ENCODE results near the gene ARPC2. TPM values are rescaled to one million over a fixed set of nuclear protein-coding genes. Genes with fewer than 3 reads are reported as not detected.
A peak's percentile ranks its signal among the peaks of the same experiment; 100 is the strongest.
"Not testable (repeated sequence)": the region's sequence is repeated elsewhere in the genome, so short reads cannot be mapped to it uniquely, and the experiment has no call there.

The ARPC2 gene
- total RNA-seq, 1 donor from 2014 or later = 243 TPM

DNA sequence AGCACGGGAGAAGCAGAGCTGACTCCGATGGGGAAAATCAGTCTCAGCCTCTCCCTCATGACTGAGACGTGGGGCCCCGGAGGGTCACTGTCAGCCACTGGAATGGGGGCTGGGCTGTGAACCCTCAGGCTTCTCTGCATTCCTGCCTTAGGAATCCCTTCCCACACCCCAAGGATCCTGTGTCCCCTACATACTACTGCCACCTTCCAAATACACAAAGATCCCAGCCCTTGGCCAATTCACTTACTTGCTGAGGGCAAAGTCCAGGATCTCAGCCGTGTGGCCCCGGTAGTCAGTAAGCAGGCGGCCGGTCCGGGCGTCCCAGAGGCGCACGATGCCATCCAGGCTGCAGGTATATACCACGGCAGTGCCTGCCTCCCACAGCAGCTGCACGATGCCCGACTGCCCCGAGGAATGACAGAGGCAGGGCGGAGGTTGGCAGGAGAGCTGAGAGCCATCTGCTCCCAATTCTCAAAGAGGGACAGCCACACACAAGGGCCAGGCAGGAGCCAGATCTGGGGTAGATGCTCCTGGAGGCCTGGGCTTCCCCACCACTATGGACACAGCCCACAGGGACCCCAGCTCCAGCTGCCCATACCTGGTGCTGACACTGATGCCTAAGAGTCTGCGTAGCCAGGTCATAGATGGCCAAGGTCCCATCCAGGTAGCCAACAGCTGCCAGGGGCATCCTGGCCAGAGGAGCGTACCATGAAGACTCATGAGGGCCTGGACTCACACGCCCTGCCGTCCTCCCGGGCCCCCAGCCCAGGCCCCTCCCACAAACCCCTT lies 48.0 kb downstream of the ARPC2 start:
- DNase-seq (ENCODE audit: low spot score) (peak; percentile 53), ATAC-seq (no peak)
- intact Hi-C loops (cut with DNase I) = loop anchor here (10.0 kb wide), 1 partner anchor 80 kb away; no protein-coding TSS in a partner anchor

- ATAC-seq (no peak), DNase-seq (ENCODE audit: low spot score) (peak; percentile 50)
- intact Hi-C loops (cut with DNase I) = loop anchor here (10.0 kb wide), 1 partner anchor 81 kb away; no protein-coding TSS in a partner anchor
These were observed 48.6 kb downstream of the ARPC2 start for GRCh38 chr2:218265626-218266025.

GRCh38 chr2:218266316-218266979 lies 49.5 kb downstream of the ARPC2 start:
- intact Hi-C loops (cut with DNase I) = loop anchor here (10.0 kb wide), 1 partner anchor 82 kb away; no protein-coding TSS in a partner anchor
- DNase-seq (ENCODE audit: low spot score) (peak; percentile 60), ATAC-seq (no peak)

DNA sequence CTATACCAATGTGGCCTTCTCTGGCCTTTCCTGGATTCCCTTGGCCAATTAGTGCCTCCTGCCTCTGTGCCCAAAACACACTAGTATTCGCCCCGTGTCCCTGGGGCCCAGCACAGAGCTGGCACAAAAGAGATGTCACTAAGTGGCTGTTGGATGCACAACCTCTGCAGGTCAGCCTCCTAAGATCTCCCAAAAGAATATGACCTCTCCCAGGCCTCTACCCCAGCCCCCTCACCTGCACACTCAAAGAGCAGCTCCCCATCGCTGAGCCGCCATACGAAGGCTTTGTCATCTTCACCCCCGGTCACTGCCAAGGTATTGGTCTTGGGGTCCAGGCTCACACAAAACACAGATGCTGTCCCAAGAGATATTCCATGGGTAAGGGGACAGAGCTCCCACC lies 50.3 kb downstream of the ARPC2 start:
- ATAC-seq (no peak), DNase-seq (ENCODE audit: low spot score) (no peak)
- intact Hi-C loops (cut with DNase I) = loop anchor here (10.0 kb wide), 1 partner anchor 82 kb away; no protein-coding TSS in a partner anchor

- intact Hi-C loops (cut with DNase I) = loop anchor here (10.0 kb wide), 1 partner anchor 85 kb away; no protein-coding TSS in a partner anchor
- DNase-seq (ENCODE audit: low spot score) (peak; percentile 100), ATAC-seq (peak; percentile 95)
These were observed 53.1 kb downstream of the ARPC2 start, which contains the start of the genes AAMP and PNKD for GRCh38 chr2:218269900-218270720. AAMP (minus strand) TSS chr2:218270137; CDS start chr2:218270086, 51 bp downstream. PNKD (plus strand) TSS chr2:218270519; CDS start chr2:218270536, 17 bp downstream.

GRCh38 chr2:218270721-218271486 lies 53.9 kb downstream of the ARPC2 start:
- DNase-seq (ENCODE audit: low spot score) (peak; percentile 74), ATAC-seq (no peak)
- intact Hi-C loops (cut with DNase I) = no loop called here

DNA sequence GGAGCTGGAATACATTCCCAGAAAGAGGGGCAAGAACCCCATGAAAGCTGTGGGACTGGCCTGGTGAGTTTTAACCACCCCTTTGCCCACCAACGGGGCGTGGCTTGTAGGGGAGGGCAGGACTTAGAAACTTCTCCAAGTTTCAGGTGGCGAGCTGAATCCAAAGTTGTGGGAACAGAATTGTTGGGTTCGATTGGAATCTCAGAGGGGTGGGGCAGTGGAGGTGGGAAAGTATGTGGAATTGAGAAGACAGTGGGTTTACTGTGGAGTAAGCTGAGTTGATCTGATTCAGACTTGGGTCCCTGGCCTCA lies 54.5 kb downstream of the ARPC2 start:
- ATAC-seq (no peak), DNase-seq (ENCODE audit: low spot score) (no peak)
- intact Hi-C loops (cut with DNase I) = no loop called here

GRCh38 chr2:218271865-218272530 lies 55.0 kb downstream of the ARPC2 start:
- intact Hi-C loops (cut with DNase I) = no loop called here

GRCh38 chr2:218272531-218273212 lies 55.7 kb downstream of the ARPC2 start:
- intact Hi-C loops (cut with DNase I) = no loop called here
- DNase-seq (ENCODE audit: low spot score) (peak; percentile 91), ATAC-seq (peak; percentile 75)

More at GRCh38 chr2:218271865-218272530, 55.0 kb downstream of the ARPC2 start:
- ATAC-seq (no peak), DNase-seq (ENCODE audit: low spot score) (no peak)

- intact Hi-C loops (cut with DNase I); DNase-seq (ENCODE audit: low spot score); ATAC-seq: not testable (repeated sequence)
These were observed 56.4 kb downstream of the ARPC2 start for GRCh38 chr2:218273214-218273907.

GRCh38 chr2:218273908-218274249 lies 56.9 kb downstream of the ARPC2 start:
- intact Hi-C loops (cut with DNase I) = no loop called here
- DNase-seq (ENCODE audit: low spot score) (no peak), ATAC-seq (no peak)

- intact Hi-C loops (cut with DNase I) = no loop called here
- DNase-seq (ENCODE audit: low spot score) = no peak
- ATAC-seq = no peak
These were observed 57.6 kb downstream of the ARPC2 start for GRCh38 chr2:218274586-218274985.

DNA sequence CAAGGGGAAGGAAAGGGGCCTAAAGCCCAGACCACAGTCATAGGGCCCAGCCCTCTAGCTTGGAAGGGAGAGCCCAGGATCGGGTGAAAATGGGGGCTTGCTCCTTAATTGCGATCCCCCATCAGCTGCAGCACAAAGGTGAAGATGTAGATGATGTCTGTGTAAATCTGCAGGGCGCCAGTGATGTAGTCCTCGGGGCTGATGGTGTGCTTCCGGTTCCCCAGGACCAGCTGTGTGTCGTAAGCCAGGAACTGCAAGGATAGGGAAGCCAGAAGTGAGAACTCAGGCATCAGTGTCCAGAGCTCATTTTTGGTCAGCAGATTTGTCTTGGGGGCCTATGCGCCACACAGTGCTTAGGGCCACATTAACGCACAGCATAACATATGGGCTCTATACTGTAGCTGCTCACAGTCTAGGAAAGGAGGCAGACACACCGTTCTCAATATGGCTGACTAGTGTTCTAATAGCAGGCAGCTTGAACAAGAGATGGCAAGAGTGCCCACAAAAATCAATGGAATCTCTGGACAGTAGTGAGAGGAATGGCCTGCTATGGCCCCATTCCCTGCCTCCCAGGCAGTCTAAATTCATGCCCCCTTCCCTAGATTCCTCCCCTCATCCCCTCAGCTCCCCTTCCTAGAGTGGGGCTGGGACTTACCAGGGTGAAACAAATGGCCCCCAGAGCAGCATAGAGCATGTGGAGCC lies 58.5 kb downstream of the ARPC2 start:
- intact Hi-C loops (cut with DNase I) = no loop called here
- DNase-seq (ENCODE audit: low spot score) (no peak), ATAC-seq (no peak)

DNA sequence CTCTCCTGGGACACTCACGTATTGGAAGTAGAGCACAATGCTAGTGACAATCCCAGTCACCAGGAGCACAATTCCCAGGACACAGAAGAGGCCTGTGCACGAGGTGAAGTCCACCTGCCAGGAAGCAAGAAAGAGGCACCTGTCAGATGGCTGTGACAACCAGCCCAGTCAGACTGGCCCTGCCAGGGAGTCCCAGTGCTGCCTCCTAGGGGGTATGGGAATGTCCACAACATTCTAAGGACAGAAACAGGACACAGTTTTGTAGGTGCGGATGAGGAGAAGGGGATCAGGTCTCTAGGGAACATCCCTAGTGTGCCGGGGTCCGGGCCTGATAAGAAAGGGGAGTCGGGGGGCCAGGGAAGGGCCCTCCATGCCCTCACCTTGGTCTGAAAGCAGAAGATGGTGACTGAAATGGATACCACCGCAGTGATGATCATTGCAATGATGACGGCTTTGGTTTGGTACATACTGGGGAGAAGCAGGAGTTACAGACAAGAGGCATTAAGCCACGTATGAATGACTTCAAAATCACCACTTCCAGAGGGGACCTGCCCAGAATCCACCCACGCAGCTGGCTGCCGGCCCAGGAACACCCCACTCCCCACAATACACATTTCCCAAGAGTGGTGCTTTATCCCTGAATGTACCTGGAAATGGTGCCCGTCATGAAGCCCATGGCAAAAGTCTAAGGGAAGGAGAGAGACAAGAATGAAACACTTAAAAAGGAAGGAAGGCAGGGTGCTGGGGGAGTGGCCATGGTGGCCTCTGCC lies 60.2 kb downstream of the ARPC2 start:
- intact Hi-C loops (cut with DNase I) = no loop called here
- DNase-seq (ENCODE audit: low spot score) (no peak), ATAC-seq (no peak)

- ATAC-seq (no peak), DNase-seq (ENCODE audit: low spot score) (no peak)
- intact Hi-C loops (cut with DNase I) = no loop called here
These were observed 60.9 kb downstream of the ARPC2 start for GRCh38 chr2:218277921-218278320.

All from sciatic nerve (tissue), 2 donors.